ENCODE measurements around the gene CYP4B1. TPM values are rescaled to one million over a fixed set of nuclear protein-coding genes. Genes with fewer than 3 reads are reported as not detected.

CYP4B1 gene
- total and polyA plus RNA-seq, 2 donors (not counting 3 experiments of a cell fraction or from before 2014, with no cell fraction given): not detected

DNA sequence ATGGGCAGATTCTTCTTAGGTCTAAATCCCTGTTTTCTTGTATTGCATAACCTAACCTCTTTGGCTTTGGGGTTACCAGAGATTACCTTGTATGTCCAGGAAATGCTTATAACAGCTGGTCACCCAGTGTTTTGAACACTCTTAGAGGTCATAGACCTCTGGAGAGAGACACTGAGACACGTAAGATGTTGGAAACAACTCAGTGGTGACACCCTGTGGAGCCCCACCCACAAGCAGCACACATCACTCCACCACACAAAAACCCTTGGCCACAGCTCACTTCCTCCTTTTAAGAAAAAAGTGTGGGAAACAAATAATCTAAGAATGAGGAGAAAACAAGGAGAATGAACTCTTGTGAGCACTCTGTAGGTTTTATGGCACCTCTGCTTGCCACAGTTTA is 26.3 kb upstream of the CYP4B1 start:
- Histone ChIP-seq H3K27ac (ENCODE audit: insufficient read depth, low read depth, low read length) (no peak overlapping the region), H3K79me2 (ENCODE audit: control insufficient read depth, insufficient read depth, low read length) (no peaks in the 10 kb centered on the region), H3K4me1 (ENCODE audit: control insufficient read depth, extremely low read depth, insufficient read depth, low read length) (no peaks in the 10 kb centered on the region), H3K36me3 (ENCODE audit: control insufficient read depth in 2 of 2, extremely low read depth in 1 of 2, insufficient read depth in 2 of 2, low read length in 2 of 2) (no peaks in the 10 kb centered on the region), H3K4me2 (ENCODE audit: insufficient read depth, low read length) (no peak overlapping the region), H3K9me3 (replicated peaks; ENCODE audit: control insufficient read depth, insufficient read depth, low read length) (peaks cover 2% of the 10 kb centered on the region), H3K4me3 (replicated peaks in 1 of 3; ENCODE audit: insufficient read depth in 1 of 3, low read depth in 1 of 3, low read length in 3 of 3) (no peak overlapping the region), H3K9ac (replicated peaks; ENCODE audit: extremely low read depth, insufficient read depth, low read length) (no peak overlapping the region), H2AFZ (ENCODE audit: low read depth, low read length) (no peak overlapping the region), H4K20me1 (replicated peaks; ENCODE audit: control insufficient read depth, extremely low read depth, insufficient read depth, low read length) (no peaks in the 10 kb centered on the region), H3K27me3 (ENCODE audit: control insufficient read depth in 2 of 2, insufficient read depth in 2 of 2, low read length in 2 of 2) (no peaks in the 10 kb centered on the region), H3K9me1 (replicated peaks; ENCODE audit: control insufficient read depth, extremely low read depth, insufficient read depth, low read length) (no peaks in the 10 kb centered on the region)
- ChIA-PET POLR2A (no interaction called here), CTCF (no interaction called here)
- DNase-seq (ENCODE audit: low read depth, low spot score): no peak
- no peak for TF ChIP-seq GATA2 (IDR thresholded peaks at IDR 0.05; ENCODE audit: insufficient read depth, insufficient read length, low read depth, low read length)
- TF ChIP-seq POLR2AphosphoS5 (IDR thresholded peaks at IDR 0.05; ENCODE audit: insufficient read depth, low read depth, low read length): no peak
- TF ChIP-seq EZH2 (IDR thresholded peaks at IDR 0.05; ENCODE audit: borderline replicate concordance, low read depth, low read length, severe bottlenecking): no peak
- TF ChIP-seq, protein P1, sequence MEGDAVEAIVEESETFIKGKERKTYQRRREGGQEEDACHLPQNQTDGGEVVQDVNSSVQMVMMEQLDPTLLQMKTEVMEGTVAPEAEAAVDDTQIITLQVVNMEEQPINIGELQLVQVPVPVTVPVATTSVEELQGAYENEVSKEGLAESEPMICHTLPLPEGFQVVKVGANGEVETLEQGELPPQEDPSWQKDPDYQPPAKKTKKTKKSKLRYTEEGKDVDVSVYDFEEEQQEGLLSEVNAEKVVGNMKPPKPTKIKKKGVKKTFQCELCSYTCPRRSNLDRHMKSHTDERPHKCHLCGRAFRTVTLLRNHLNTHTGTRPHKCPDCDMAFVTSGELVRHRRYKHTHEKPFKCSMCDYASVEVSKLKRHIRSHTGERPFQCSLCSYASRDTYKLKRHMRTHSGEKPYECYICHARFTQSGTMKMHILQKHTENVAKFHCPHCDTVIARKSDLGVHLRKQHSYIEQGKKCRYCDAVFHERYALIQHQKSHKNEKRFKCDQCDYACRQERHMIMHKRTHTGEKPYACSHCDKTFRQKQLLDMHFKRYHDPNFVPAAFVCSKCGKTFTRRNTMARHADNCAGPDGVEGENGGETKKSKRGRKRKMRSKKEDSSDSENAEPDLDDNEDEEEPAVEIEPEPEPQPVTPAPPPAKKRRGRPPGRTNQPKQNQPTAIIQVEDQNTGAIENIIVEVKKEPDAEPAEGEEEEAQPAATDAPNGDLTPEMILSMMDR (IDR thresholded peaks at IDR 0.05; ENCODE audit: extremely low read depth in 1 of 2, insufficient read depth in 1 of 2, low read depth in 1 of 2, low read length in 2 of 2): no peak
- TF ChIP-seq, protein P2, sequence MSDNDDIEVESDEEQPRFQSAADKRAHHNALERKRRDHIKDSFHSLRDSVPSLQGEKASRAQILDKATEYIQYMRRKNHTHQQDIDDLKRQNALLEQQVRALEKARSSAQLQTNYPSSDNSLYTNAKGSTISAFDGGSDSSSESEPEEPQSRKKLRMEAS (IDR thresholded peaks at IDR 0.05; ENCODE audit: insufficient read depth, insufficient read length): no peak
- TF ChIP-seq POLR2A (IDR thresholded peaks at IDR 0.05; ENCODE audit: low read depth, low read length): no peak
- no peak for TF ChIP-seq MYC (IDR thresholded peaks at IDR 0.05; ENCODE audit: low read depth, low read length)
- TF ChIP-seq JUN (IDR thresholded peaks at IDR 0.05; ENCODE audit: borderline replicate concordance, insufficient read depth, insufficient read length, low read depth): no peak
- no peak for TF ChIP-seq FOS (IDR thresholded peaks at IDR 0.05; ENCODE audit: borderline replicate concordance, insufficient read depth, low read length)
- no TSS peak for BruUV-seq (replicated peaks)
- intact Hi-C loops (cut with micrococcal nuclease) (no loop called here), dilution Hi-C loops (cut with MboI; ENCODE audit: extremely low pct_ligation_motif_present, low sequenced_read_pairs) (no loop called here)
- no peak for FAIRE-seq
